HG03108 (cell line): ENCODE data around the gene DOCK9.

ENCODE experiments used
- ATAC-seq: cut with Tn5 transposase; IDR thresholded peaks from one replicate; pipeline ENCODE4 v1.9.1; 2021; ENCODE audit warnings: moderate library complexity; ENCODE audit not compliant: unreplicated experiment

DOCK9 gene

GRCh38 chr13:98954313-98954712 is 23.6 kb downstream of the DOCK9 start:
- ATAC-seq, result no peak

GRCh38 chr13:98951266-98951665 is 26.6 kb downstream of the DOCK9 start:
- ATAC-seq, result no peak

- ATAC-seq, result no peak
Observed at GRCh38 chr13:98950705-98951104, 27.2 kb downstream of the DOCK9 start.

GRCh38 chr13:98947925-98948324 is 29.9 kb downstream of the DOCK9 start:
- ATAC-seq, result no peak

DNA sequence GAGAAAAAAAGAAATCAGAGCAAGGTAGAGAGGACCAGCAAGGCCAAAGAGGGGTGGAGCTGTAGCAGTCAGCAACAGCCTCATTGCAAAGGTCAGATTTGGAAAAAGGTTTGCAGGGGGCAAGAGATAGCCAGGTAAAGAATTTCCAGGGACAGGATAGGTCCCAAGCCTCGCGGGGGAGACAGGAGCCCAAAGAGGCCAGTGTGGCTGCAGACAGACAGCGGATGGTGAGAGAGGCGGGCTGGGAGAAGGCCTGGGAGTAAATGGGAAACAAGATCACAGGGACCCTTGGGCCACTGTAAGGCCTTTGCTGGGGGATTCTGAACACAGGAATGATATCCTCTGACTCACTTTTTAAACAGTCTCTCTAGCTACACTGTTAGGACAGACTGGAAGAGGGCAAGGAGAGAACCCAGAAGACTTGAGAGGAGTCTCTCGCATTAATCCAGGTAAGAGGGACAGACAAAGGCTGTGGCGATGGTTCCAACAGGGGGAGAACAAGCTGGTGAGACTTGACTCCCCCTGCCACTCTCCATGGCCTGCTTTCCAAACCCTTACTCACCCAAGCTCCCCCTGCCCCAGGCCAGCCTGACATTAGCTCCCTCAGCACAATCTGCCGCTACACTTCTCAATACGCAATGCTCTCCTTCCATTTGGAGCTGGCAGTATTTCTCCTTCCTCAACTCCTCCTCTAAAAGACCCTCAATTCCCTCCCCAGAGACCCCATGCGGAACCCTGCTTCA is 31.8 kb downstream of the DOCK9 start:
- ATAC-seq, result no peak

GRCh38 chr13:98944336-98944735 is 33.5 kb downstream of the DOCK9 start:
- ATAC-seq, result no peak

GRCh38 chr13:98942997-98943396 is 34.9 kb downstream of the DOCK9 start:
- ATAC-seq, result no peak

DNA sequence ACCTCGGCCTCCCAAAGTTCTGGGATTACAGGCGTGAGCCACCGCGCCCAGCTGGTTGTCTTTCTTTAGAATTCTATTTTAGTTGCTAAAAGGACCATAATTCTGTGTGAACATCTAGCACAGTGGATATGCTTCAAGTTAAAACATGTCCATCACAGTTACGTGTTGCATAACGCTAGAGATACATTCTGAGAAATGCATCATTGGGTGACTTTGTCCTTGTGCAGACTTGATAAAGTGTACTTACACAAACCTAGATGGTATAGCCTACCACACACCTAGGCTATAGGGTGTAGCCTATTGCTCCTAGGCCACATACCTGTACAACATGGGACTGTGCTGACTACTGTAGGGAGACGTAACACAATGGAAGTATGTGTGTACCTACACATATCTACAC is 35.4 kb downstream of the DOCK9 start:
- no peak for ATAC-seq

GRCh38 chr13:98941536-98941935 is 36.3 kb downstream of the DOCK9 start:
- ATAC-seq, result no peak

- ATAC-seq, result no peak
Observed at GRCh38 chr13:98941126-98941525, 36.7 kb downstream of the DOCK9 start.

- ATAC-seq, result no peak
Observed at GRCh38 chr13:98940325-98941001, 37.4 kb downstream of the DOCK9 start.

DNA sequence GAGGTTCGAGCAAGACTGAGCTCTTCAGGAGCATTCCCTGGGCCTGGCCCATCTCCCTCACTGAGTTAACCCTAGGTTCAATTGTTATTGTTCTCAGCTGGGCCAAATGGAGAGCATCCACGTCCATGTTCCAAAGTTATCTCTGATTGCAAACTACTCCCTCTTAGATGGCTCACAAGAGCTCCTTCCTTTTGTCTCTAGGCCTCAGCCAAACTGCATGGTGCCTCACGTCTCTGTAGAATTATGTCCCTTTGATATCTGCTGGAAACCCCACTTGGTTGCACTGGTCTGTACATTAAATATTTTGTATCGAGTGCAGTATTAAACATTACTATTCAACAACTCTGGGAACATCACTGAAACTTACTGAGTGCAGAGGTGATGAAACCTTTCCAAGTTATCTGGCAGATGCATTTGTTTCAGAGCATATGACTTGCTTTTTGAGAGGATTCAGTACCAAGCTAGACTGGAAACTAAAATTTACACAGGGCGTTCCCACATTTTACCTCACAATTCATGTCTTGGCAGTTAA is 38.1 kb downstream of the DOCK9 start:
- ATAC-seq, result no peak

- no peak for ATAC-seq
Observed at GRCh38 chr13:98938801-98939200, 39.1 kb downstream of the DOCK9 start.

DNA sequence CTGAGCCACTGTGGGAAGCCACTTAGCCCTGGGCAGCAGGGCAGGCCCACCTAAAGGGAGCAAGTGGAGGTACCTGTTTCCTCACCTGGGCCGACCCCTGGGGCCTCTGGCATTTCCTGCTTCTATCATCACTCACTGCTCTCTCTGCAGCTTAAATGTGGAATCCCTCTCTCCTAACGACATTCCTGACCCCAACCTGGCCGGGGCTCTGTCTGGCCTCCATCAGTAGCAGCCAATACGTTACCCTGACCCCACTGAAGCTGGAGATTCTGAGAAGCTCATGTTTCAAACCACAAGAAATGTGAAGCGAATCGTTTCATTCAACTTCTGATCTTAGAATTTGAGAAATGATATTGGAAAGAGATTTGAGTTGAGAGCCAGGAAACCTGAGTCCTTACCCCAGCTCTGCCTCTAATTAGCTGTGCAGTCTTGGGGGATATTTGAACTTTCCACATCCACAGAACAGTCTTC is 39.9 kb downstream of the DOCK9 start:
- ATAC-seq, result no peak

DNA sequence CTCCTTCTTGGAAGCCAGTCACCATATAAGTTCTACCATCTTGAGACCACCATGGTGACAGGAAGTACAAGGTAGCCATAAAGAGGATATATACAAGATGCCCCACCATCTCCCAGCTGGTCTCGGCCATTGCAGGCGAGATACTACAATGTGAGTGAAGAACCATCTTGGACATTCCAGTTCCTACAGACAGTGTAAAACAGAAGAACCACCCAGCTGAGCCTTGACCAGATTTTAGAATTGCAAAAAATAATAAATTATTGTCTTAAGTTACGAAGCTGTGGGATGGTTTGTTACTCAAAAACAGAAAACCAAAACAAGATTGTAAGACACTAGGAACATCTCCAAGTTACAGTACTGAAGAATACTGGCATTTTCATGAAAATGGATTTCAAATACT is 43.6 kb downstream of the DOCK9 start:
- no peak for ATAC-seq

- no peak for ATAC-seq
Observed at GRCh38 chr13:98930151-98930591, 47.7 kb downstream of the DOCK9 start.

DNA sequence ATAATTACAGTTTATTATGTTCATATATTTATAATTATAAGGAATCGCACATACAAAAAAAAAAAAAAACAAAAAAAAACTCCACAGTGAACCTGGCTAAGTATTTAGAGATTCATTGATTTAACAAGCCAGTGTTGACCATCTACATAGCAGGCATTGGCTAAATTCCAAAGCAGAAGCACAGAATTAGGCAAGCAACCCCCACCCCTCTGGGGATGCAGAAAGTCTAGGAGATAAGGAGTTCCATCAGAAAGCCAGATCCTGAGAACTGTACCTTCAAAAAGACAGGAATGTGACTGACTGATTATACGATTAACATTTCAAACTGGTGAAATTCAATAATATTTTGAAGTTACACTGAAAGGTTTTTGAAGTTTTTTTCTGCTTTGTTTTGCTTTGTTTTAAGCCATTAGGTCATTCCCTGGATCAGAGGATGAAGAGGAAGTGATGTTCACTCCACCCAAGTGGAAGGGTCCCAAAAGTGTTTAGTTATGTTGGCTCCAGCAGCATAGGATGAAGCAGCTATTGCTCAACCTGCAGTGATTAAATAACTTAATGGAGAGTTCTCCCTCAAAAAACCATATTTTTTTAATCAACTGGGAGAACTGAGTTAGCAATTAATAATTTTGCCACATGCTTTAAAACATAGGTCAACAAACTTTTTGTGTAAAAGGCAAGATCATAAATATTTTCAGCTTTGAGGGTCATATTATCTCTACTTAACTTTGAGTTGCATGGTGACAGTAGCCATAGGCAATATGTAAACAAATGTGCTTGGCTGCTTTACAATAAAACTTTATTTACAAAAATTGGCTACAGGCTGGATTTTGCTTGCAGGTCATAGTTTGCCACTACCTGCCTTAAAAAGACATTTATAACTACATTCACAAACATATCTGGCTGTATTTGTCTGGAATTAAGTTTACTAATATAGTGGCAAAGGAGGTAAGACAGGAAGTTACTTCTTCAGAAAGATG is 49.6 kb downstream of the DOCK9 start:
- no peak for ATAC-seq

DNA sequence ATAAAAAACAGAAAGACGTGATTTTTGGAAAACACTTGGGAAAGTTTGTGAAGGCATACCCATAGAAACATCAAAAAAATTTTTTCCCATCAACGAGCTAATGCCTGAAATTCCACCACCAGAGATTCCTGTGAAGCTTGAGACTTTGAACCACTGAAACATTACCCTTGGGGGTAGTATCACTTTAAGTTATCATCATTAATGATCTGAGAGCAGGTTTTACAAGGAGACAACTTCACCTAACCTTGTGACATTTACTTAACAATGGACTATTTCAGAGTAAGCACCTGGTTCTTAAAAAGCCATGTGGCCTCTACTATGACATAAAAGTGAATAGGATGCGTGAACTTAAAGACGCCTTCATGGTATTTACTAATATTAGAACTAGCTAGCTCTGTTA is 51.9 kb downstream of the DOCK9 start:
- no peak for ATAC-seq

DNA sequence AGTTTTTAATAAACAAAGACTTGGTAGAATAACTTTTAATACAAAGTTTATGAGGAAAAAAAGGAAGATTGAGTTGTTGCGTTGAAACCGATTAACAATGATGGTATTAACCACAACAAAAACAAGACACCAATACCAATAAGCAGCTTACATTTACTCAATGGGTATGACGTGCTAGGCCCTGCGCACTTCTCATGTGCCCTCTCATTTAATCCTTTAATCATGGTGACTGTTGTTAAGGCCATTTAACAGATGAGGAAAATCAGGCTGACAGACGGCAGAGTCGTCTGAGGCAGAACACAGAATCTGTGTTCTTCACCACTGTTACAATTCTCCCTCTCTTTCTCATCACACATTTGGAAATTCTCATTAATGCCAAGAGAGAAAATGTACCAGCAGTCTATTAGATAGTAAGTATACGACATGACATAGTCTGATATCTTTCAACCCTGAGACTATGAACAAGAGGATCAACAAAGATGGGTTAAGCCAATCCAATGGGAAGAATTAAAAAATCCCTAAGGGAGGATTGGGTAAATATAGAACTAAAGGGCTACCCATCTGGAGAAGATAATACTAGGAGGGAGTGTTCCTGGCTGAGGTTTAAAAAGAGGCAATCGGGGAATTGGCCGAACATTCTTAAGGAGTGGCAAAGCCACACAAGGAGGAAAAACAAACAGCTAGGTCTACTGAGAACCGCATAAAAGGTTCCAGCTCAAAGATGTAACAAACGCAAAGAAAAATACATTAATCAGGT is 54.0 kb downstream of the DOCK9 start:
- ATAC-seq, result no peak

GRCh38 chr13:98922306-98922705 is 55.6 kb downstream of the DOCK9 start:
- ATAC-seq, result no peak
